ENCODE measurements around the gene PRAMEF5. TPM values are rescaled to one million over a fixed set of nuclear protein-coding genes. Genes with fewer than 3 reads are reported as not detected.
"Not testable (repeated sequence)": the region's sequence is repeated elsewhere in the genome, so short reads cannot be mapped to it uniquely, and the experiment has no call there.

PRAMEF5 gene
- total RNA-seq, result not detected

- not testable (repeated sequence) for DNase-seq (ENCODE audit: low read depth in 2 of 3, low spot score in 2 of 3)
Measured at GRCh38 chr1:13253898-13254297, at the start of gene PRAMEF5. TSS of gene PRAMEF5 (plus strand) at chr1:13254198. CDS start at chr1:13259269, 5,071 bp downstream.

- DNase-seq (ENCODE audit: low read depth in 2 of 3, low spot score in 2 of 3), result not testable (repeated sequence)
Measured at GRCh38 chr1:13208712-13209111, 45.3 kb upstream of the PRAMEF5 start.

GRCh38 chr1:13216619-13217018, 37.4 kb upstream of the PRAMEF5 start:
- DNase-seq (ENCODE audit: low read depth in 2 of 3, low spot score in 2 of 3), result not testable (repeated sequence)

- DNase-seq (ENCODE audit: low read depth in 2 of 3, low spot score in 2 of 3), result not testable (repeated sequence)
Measured at GRCh38 chr1:13219203-13219602, 34.8 kb upstream of the PRAMEF5 start.

- DNase-seq (ENCODE audit: low read depth in 2 of 3, low spot score in 2 of 3), result not testable (repeated sequence)
Measured at GRCh38 chr1:13222788-13223187, 31.2 kb upstream of the PRAMEF5 start.

- no peak for DNase-seq (ENCODE audit: low read depth in 2 of 3, low spot score in 2 of 3)
Measured at GRCh38 chr1:13224480-13225060, 29.4 kb upstream of the PRAMEF5 start.

GRCh38 chr1:13225675-13226204, 28.3 kb upstream of the PRAMEF5 start, which contains the start of gene PRAMEF18:
TSS of gene PRAMEF18 (minus strand) at chr1:13226154. CDS start at chr1:13226106, 48 bp downstream.
- DNase-seq (ENCODE audit: low read depth in 2 of 3, low spot score in 2 of 3), result not testable (repeated sequence)

GRCh38 chr1:13227271-13228055, 26.5 kb upstream of the PRAMEF5 start:
- not testable (repeated sequence) for DNase-seq (ENCODE audit: low read depth in 2 of 3, low spot score in 2 of 3)

- peak in 2 of 3 donors; percentile 40 to 78 for DNase-seq (ENCODE audit: low read depth in 2 of 3, low spot score in 2 of 3)
Measured at GRCh38 chr1:13228343-13228781, 25.6 kb upstream of the PRAMEF5 start.

GRCh38 chr1:13230096-13230495, 23.9 kb upstream of the PRAMEF5 start:
- not testable (repeated sequence) for DNase-seq (ENCODE audit: low read depth in 2 of 3, low spot score in 2 of 3)

- not testable (repeated sequence) for DNase-seq (ENCODE audit: low read depth in 2 of 3, low spot score in 2 of 3)
Measured at GRCh38 chr1:13230601-13231000, 23.4 kb upstream of the PRAMEF5 start.

- DNase-seq (ENCODE audit: low read depth in 2 of 3, low spot score in 2 of 3), result not testable (repeated sequence)
Measured at GRCh38 chr1:13231061-13231750, 22.8 kb upstream of the PRAMEF5 start.

GRCh38 chr1:13232056-13232455, 21.9 kb upstream of the PRAMEF5 start:
- not testable (repeated sequence) for DNase-seq (ENCODE audit: low read depth in 2 of 3, low spot score in 2 of 3)

GRCh38 chr1:13234057-13234456, 19.9 kb upstream of the PRAMEF5 start:
- DNase-seq (ENCODE audit: low read depth in 2 of 3, low spot score in 2 of 3), result not testable (repeated sequence)

- DNase-seq (ENCODE audit: low read depth in 2 of 3, low spot score in 2 of 3), result not testable (repeated sequence)
Measured at GRCh38 chr1:13237572-13237971, 16.4 kb upstream of the PRAMEF5 start.

- DNase-seq (ENCODE audit: low read depth in 2 of 3, low spot score in 2 of 3), result not testable (repeated sequence)
Measured at GRCh38 chr1:13239633-13240032, 14.4 kb upstream of the PRAMEF5 start.

GRCh38 chr1:13243536-13244263, 10.3 kb upstream of the PRAMEF5 start:
- DNase-seq (ENCODE audit: low read depth in 2 of 3, low spot score in 2 of 3), result not testable (repeated sequence)

GRCh38 chr1:13245841-13246553, 8.0 kb upstream of the PRAMEF5 start:
- DNase-seq (ENCODE audit: low read depth in 2 of 3, low spot score in 2 of 3), result not testable (repeated sequence)

- DNase-seq (ENCODE audit: low read depth in 2 of 3, low spot score in 2 of 3), result not testable (repeated sequence)
Measured at GRCh38 chr1:13246554-13246871, 7.5 kb upstream of the PRAMEF5 start.

- not testable (repeated sequence) for DNase-seq (ENCODE audit: low read depth in 2 of 3, low spot score in 2 of 3)
Measured at GRCh38 chr1:13247122-13247521, 6.9 kb upstream of the PRAMEF5 start.
